Measurements from ENCODE around the gene IGSF9B.

The IGSF9B gene

GRCh38 chr11:134001596-134001995, 44.8 kb upstream of the IGSF9B start:
- Histone ChIP-seq H3K4me2 (ENCODE audit: low read length) (no peak overlapping the region), H3K27me3 (ENCODE audit: control insufficient read depth, insufficient read depth, low read length) (no peaks in the 10 kb centered on the region), H3K36me3 (ENCODE audit: control insufficient read depth, insufficient read depth, low read length) (no peaks in the 10 kb centered on the region), H2AFZ (no peak overlapping the region), H3K9ac (no peak overlapping the region), H3K4me3 (ENCODE audit: low read depth, low read length) (no peak overlapping the region), H3K27ac (no peak overlapping the region), H3K9me3 (ENCODE audit: control insufficient read depth, low read length) (no peaks in the 10 kb centered on the region), H3K4me1 (no peaks in the 10 kb centered on the region), H3K79me2 (no peaks in the 10 kb centered on the region)
- TF ChIP-seq, protein P1, sequence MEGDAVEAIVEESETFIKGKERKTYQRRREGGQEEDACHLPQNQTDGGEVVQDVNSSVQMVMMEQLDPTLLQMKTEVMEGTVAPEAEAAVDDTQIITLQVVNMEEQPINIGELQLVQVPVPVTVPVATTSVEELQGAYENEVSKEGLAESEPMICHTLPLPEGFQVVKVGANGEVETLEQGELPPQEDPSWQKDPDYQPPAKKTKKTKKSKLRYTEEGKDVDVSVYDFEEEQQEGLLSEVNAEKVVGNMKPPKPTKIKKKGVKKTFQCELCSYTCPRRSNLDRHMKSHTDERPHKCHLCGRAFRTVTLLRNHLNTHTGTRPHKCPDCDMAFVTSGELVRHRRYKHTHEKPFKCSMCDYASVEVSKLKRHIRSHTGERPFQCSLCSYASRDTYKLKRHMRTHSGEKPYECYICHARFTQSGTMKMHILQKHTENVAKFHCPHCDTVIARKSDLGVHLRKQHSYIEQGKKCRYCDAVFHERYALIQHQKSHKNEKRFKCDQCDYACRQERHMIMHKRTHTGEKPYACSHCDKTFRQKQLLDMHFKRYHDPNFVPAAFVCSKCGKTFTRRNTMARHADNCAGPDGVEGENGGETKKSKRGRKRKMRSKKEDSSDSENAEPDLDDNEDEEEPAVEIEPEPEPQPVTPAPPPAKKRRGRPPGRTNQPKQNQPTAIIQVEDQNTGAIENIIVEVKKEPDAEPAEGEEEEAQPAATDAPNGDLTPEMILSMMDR (IDR thresholded peaks at IDR 0.05): no peak

DNA sequence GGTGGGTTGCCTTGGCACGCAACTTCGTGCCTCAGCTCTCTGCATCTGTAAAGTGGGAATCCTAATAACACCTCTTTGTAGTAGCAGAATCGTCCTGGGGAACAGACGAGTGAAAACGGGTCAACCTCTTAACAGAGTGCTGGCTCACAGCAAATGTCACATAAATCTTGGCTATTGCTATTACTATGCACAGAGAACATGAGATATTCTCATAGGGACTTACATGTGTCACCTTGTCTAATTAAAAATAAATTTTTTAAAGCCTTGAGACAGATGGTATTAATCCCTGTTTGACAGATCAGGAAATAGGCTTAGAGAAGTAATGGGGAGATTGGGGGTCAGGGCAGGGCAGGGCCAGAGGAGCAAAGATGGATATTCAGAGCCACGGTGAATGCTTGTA, 44.3 kb upstream of the IGSF9B start:
- H3K4me2 ChIP-seq (ENCODE audit: low read length): no peak overlapping the region
- H3K4me3 ChIP-seq (ENCODE audit: low read depth, low read length): no peak overlapping the region
- H3K9ac ChIP-seq: no peak overlapping the region
- H2AFZ ChIP-seq: no peak overlapping the region
- H3K27me3 ChIP-seq (ENCODE audit: control insufficient read depth, insufficient read depth, low read length): no peaks in the 10 kb centered on the region
- no peak overlapping the region for H3K27ac ChIP-seq
- no peaks in the 10 kb centered on the region for H3K9me3 ChIP-seq (ENCODE audit: control insufficient read depth, low read length)
- no peaks in the 10 kb centered on the region for H3K4me1 ChIP-seq
- H3K36me3 ChIP-seq (ENCODE audit: control insufficient read depth, insufficient read depth, low read length): no peaks in the 10 kb centered on the region
- H3K79me2 ChIP-seq: no peaks in the 10 kb centered on the region
- TF ChIP-seq, protein P1 (IDR thresholded peaks at IDR 0.05): no peak

GRCh38 chr11:133999355-133999754, 42.6 kb upstream of the IGSF9B start:
- Histone ChIP-seq H3K4me2 (ENCODE audit: low read length) (no peak overlapping the region), H3K79me2 (no peaks in the 10 kb centered on the region), H3K36me3 (ENCODE audit: control insufficient read depth, insufficient read depth, low read length) (no peaks in the 10 kb centered on the region), H3K27me3 (ENCODE audit: control insufficient read depth, insufficient read depth, low read length) (no peaks in the 10 kb centered on the region), H3K4me3 (ENCODE audit: low read depth, low read length) (no peak overlapping the region), H3K27ac (no peak overlapping the region), H3K9ac (no peak overlapping the region), H2AFZ (no peak overlapping the region), H3K4me1 (no peaks in the 10 kb centered on the region), H3K9me3 (ENCODE audit: control insufficient read depth, low read length) (no peaks in the 10 kb centered on the region)
- TF ChIP-seq, protein P1 (IDR thresholded peaks at IDR 0.05): no peak

- Histone ChIP-seq H3K4me1 (no peaks in the 10 kb centered on the region), H3K27ac (no peak overlapping the region), H3K27me3 (ENCODE audit: control insufficient read depth, insufficient read depth, low read length) (no peaks in the 10 kb centered on the region), H2AFZ (no peak overlapping the region), H3K9ac (no peak overlapping the region), H3K4me2 (ENCODE audit: low read length) (no peak overlapping the region), H3K9me3 (ENCODE audit: control insufficient read depth, low read length) (no peaks in the 10 kb centered on the region), H3K4me3 (ENCODE audit: low read depth, low read length) (no peak overlapping the region), H3K36me3 (ENCODE audit: control insufficient read depth, insufficient read depth, low read length) (no peaks in the 10 kb centered on the region), H3K79me2 (no peaks in the 10 kb centered on the region)
- TF ChIP-seq, protein P1 (IDR thresholded peaks at IDR 0.05): no peak
Measured at GRCh38 chr11:133997554-133997953, 40.8 kb upstream of the IGSF9B start.

- TF ChIP-seq, protein P1 (IDR thresholded peaks at IDR 0.05): no peak
- Histone ChIP-seq H3K9ac (no peak overlapping the region), H3K4me3 (ENCODE audit: low read depth, low read length) (no peak overlapping the region), H3K27me3 (ENCODE audit: control insufficient read depth, insufficient read depth, low read length) (no peaks in the 10 kb centered on the region), H2AFZ (no peak overlapping the region), H3K79me2 (no peaks in the 10 kb centered on the region), H3K4me1 (peaks cover 3% of the 10 kb centered on the region), H3K36me3 (ENCODE audit: control insufficient read depth, insufficient read depth, low read length) (no peaks in the 10 kb centered on the region), H3K4me2 (ENCODE audit: low read length) (no peak overlapping the region), H3K27ac (no peak overlapping the region), H3K9me3 (ENCODE audit: control insufficient read depth, low read length) (no peaks in the 10 kb centered on the region)
Measured at GRCh38 chr11:133996671-133997070, 39.9 kb upstream of the IGSF9B start.
